ENCODE data around the gene MEF2C. TPM values are rescaled to one million over a fixed set of nuclear protein-coding genes. Genes with fewer than 3 reads are reported as not detected.

Gene MEF2C
- total RNA-seq, 1 donor from 2014 or later = 51.4 TPM

- intact Hi-C loops (cut with DNase I) = no loop called here
- TF ChIP-seq CTCF (IDR thresholded peaks at IDR 0.05) = no peak
Measured at GRCh38 chr5:88875341-88876234, 7.4 kb downstream of the MEF2C start.

GRCh38 chr5:88873447-88873846 lies 9.5 kb downstream of the MEF2C start:
- peaks cover 21% of the 10 kb centered on the region for H3K4me1 ChIP-seq
- no peak for DNase-seq
- intact Hi-C loops (cut with DNase I) = no loop called here
- no peak for ATAC-seq
- H3K9me3 ChIP-seq = no peaks in the 10 kb centered on the region
- no peaks in the 10 kb centered on the region for H3K27me3 ChIP-seq
- no peak for TF ChIP-seq CTCF (IDR thresholded peaks at IDR 0.05)
- no peak overlapping the region for H3K4me3 ChIP-seq
- H3K36me3 ChIP-seq = no peaks in the 10 kb centered on the region
- no peak overlapping the region for H3K27ac ChIP-seq

More at GRCh38 chr5:88875341-88876234, 7.4 kb downstream of the MEF2C start:
- Histone ChIP-seq H3K27ac (peak overlapping the region; percentile 44), H3K4me1 (peaks cover 22% of the 10 kb centered on the region), H3K9me3 (no peaks in the 10 kb centered on the region), H3K36me3 (no peaks in the 10 kb centered on the region), H3K27me3 (no peaks in the 10 kb centered on the region), H3K4me3 (peak overlapping the region; percentile 21)
- ATAC-seq = peak; percentile 68
- no peak for DNase-seq

GRCh38 chr5:88872971-88873370 lies 10.0 kb downstream of the MEF2C start:
- intact Hi-C loops (cut with DNase I) = no loop called here
- Histone ChIP-seq H3K9me3 (no peaks in the 10 kb centered on the region), H3K36me3 (no peaks in the 10 kb centered on the region), H3K4me1 (peaks cover 16% of the 10 kb centered on the region), H3K4me3 (no peak overlapping the region), H3K27ac (no peak overlapping the region), H3K27me3 (no peaks in the 10 kb centered on the region)
- ATAC-seq (no peak), DNase-seq (no peak)
- no peak for TF ChIP-seq CTCF (IDR thresholded peaks at IDR 0.05)

- Histone ChIP-seq H3K27ac (no peak overlapping the region), H3K4me1 (no peaks in the 10 kb centered on the region), H3K36me3 (no peaks in the 10 kb centered on the region), H3K27me3 (no peaks in the 10 kb centered on the region), H3K9me3 (no peaks in the 10 kb centered on the region), H3K4me3 (no peak overlapping the region)
- intact Hi-C loops (cut with DNase I) = no loop called here
- no peak for TF ChIP-seq CTCF (IDR thresholded peaks at IDR 0.05)
- no peak for ATAC-seq
- DNase-seq = no peak
Measured at GRCh38 chr5:88870285-88870684, 12.7 kb downstream of the MEF2C start.

- ATAC-seq = no peak
- H3K4me3 ChIP-seq = no peak overlapping the region
- no peaks in the 10 kb centered on the region for H3K4me1 ChIP-seq
- intact Hi-C loops (cut with DNase I) = no loop called here
- H3K27me3 ChIP-seq = no peaks in the 10 kb centered on the region
- H3K36me3 ChIP-seq = no peaks in the 10 kb centered on the region
- H3K27ac ChIP-seq = no peak overlapping the region
- DNase-seq = no peak
- no peak for TF ChIP-seq CTCF (IDR thresholded peaks at IDR 0.05)
- H3K9me3 ChIP-seq = no peaks in the 10 kb centered on the region
Measured at GRCh38 chr5:88868468-88869068, 14.4 kb downstream of the MEF2C start.

All from upper lobe of right lung (tissue), 1 donor.